Measurements from ENCODE around the gene DNAI4.
"Not testable (repeated sequence)": the region's sequence is repeated elsewhere in the genome, so short reads cannot be mapped to it uniquely, and the experiment has no call there.

- TF ChIP-seq YY1 (IDR thresholded peaks at IDR 0.05; ENCODE audit: insufficient read depth, insufficient read length); ZNF274 (IDR thresholded peaks at IDR 0.05; ENCODE audit: low read depth, low read length); SUZ12 (IDR thresholded peaks at IDR 0.05; ENCODE audit: extremely low read depth, insufficient read depth, insufficient read length): not testable (repeated sequence)
These were observed 52.6 kb downstream of the DNAI4 start for GRCh38 chr1:66872024-66872423.

Measured in NT2/D1 (cell line).